ENCODE results near the gene PCGF2.

Gene PCGF2

DNA sequence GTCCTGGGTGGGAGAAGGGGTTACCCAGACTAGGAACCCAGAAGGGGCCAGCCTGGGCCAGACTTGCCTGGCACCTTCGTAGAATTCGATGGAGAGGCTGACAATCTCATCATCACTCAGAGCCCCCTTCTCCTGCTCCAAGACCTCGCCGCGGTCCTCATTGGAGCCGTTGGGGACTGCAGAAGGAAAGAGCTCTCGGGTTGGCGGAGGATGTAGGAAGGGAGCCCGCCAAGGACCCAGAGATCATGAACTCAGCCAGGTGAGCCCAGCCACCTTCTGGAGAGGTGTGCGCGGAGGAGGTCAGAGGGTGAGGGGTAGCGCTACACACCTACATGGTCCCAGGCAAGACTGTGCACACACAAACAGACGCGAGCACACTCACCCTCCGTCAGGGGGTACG, 9.4 kb downstream of the PCGF2 start:
- no peak for TF ChIP-seq POLR2A (IDR thresholded peaks at IDR 0.05; ENCODE audit: extremely low read depth, insufficient read length)
- no peak for DNase-seq (ENCODE audit: low read depth)
- no peak overlapping the region for H3K4me3 ChIP-seq (ENCODE audit: low read depth, low read length)

DNA sequence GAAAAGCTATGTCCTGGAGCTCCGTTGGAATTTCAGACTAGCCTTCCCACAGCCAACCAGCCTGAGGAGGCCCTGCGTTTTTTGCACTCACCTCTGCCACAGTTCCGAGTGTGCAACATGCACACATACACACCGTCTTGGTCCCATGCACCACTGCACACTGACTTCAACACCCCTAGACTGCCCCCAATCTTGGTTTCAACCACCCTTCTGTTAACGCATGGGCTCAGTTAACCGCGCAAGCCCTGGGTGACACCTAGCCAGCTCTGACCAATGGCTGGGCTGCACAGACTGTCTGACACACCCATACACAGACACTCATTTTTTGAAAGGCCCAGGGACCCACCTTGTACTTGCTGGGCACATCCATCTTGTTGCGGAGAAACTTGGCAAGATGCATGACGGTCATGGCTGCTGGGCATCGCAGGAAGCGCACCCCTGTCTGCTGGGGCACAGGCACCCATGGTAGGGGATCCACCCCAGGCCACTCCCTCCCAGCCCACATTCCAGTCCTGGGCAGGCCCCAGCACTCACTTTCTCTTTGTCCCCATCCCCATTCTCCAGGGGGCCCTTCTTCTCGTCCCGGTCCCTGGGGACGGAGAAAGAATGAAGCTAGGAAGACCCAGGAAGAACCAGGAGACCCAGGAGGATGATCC, 10.0 kb downstream of the PCGF2 start:
- DNase-seq (ENCODE audit: low read depth), result no peak
- no peak overlapping the region for H3K4me3 ChIP-seq (ENCODE audit: low read depth, low read length)

DNA sequence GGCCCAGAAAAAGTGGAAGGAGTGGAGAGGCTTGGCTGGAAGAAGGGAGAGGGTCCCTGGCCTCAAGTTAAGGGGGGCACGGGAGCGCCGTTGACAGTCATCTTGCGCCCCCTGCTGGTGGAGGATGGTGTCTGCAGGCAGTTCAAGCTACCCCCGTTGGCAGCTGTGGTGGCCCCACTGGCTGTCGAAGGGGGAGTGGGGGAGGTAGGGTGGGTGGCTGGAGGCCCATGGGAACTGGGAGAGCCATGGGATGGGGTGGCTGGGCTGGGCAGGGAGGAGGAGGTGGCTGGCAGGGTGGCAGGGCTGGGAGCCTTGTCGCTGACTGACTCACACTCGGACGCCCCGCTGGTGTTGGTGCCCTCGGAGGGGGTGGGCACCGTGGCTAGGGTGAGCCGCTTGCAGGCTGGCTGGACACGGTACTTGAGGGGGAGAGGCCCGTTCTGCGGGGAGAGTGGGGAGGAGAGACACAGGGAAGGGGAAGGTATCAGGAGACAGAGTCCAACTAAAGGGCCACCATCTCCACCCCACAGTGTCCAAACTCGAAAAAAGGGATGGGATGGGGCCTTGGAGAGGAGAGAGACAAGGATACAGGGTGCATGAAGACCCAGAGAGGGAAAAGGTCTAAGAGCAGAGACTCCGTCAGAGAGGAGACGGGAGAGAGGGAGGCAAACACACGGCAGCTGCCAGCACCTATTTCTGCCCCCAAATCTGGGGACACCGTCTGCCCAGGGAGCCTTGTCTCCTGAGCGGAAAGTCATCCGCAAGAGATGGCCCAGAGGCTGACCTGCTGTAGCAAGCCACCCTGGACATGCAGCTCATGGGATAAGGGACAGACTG, 12.8 kb downstream of the PCGF2 start:
- TF ChIP-seq, protein P1, sequence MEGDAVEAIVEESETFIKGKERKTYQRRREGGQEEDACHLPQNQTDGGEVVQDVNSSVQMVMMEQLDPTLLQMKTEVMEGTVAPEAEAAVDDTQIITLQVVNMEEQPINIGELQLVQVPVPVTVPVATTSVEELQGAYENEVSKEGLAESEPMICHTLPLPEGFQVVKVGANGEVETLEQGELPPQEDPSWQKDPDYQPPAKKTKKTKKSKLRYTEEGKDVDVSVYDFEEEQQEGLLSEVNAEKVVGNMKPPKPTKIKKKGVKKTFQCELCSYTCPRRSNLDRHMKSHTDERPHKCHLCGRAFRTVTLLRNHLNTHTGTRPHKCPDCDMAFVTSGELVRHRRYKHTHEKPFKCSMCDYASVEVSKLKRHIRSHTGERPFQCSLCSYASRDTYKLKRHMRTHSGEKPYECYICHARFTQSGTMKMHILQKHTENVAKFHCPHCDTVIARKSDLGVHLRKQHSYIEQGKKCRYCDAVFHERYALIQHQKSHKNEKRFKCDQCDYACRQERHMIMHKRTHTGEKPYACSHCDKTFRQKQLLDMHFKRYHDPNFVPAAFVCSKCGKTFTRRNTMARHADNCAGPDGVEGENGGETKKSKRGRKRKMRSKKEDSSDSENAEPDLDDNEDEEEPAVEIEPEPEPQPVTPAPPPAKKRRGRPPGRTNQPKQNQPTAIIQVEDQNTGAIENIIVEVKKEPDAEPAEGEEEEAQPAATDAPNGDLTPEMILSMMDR (IDR thresholded peaks at IDR 0.05; ENCODE audit: low read depth, low read length), result peak; percentile 93
- TF ChIP-seq POLR2A (IDR thresholded peaks at IDR 0.05; ENCODE audit: extremely low read depth, insufficient read length), result no peak
- 0 out of 2 replicates have a peak, but pooled peaks have one; percentile 8 for TF ChIP-seq MYC (IDR thresholded peaks at IDR 0.05; ENCODE audit: low read depth, low read length)
- TF ChIP-seq, protein P2, sequence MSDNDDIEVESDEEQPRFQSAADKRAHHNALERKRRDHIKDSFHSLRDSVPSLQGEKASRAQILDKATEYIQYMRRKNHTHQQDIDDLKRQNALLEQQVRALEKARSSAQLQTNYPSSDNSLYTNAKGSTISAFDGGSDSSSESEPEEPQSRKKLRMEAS (IDR thresholded peaks at IDR 0.05; ENCODE audit: low read depth, low read length), result no peak

More for the DNA sequence above, 10.0 kb downstream of the PCGF2 start:
- TF ChIP-seq MYC (IDR thresholded peaks at IDR 0.05; ENCODE audit: low read depth, low read length), result no peak

DNA sequence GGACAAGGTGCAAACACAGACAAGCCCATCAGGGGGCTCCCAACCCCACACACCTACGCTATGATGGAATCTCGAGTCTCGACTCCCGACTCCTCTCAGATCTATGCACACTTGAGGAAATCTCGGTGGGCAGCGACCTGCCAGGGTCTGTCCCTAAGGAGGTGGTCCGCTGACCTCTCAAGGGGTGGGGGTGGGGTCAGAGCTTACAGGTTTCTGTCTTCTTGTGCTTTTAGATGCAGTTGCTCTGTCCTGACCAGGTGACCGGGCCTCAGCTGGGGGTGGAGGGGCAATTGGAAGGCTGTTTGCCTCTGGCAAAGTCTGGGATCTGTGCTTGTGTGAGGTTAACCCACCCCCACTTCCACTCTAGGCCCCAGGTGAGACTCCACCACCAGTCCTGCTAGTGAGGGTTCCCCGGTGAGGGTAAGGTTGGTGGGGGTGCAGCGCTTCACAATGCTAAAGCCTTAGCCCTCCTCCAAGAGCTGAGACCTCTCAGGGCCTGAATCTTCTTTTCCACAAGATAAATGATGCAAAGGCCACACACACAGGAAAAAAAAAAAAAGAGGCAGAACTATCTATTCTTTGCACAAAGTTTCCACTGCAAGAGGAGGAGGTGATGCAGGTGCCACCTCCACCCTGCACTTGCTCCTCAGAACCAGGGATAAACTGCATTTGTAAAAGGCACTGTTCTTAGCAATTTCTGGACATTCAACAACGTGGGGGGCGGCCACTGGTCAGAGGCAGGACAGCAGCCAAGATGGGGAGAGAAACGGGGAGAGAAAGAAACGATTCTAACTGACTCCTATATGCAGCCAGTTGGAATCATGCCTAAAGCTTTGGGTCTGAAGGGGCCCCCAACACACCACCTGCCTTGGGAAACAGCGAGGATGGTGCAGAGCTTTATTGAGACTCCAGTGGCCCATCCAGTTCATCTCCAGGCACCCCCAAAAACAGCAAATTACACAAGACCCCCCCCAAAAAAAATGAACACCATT, 13.9 kb downstream of the PCGF2 start:
- TF ChIP-seq, protein P1 (IDR thresholded peaks at IDR 0.05; ENCODE audit: low read depth, low read length), result peak; percentile 25
- TF ChIP-seq POLR2A (IDR thresholded peaks at IDR 0.05; ENCODE audit: extremely low read depth, insufficient read length) (no peak), MYC (IDR thresholded peaks at IDR 0.05; ENCODE audit: low read depth, low read length) (no peak)
- DNase-seq (ENCODE audit: low read depth), result peak; percentile 51
- no peak overlapping the region for H3K4me3 ChIP-seq (ENCODE audit: low read depth, low read length)

More for the DNA sequence above, 12.8 kb downstream of the PCGF2 start:
- peak; percentile 65 for DNase-seq (ENCODE audit: low read depth)
- no peak overlapping the region for H3K4me3 ChIP-seq (ENCODE audit: low read depth, low read length)

DNA sequence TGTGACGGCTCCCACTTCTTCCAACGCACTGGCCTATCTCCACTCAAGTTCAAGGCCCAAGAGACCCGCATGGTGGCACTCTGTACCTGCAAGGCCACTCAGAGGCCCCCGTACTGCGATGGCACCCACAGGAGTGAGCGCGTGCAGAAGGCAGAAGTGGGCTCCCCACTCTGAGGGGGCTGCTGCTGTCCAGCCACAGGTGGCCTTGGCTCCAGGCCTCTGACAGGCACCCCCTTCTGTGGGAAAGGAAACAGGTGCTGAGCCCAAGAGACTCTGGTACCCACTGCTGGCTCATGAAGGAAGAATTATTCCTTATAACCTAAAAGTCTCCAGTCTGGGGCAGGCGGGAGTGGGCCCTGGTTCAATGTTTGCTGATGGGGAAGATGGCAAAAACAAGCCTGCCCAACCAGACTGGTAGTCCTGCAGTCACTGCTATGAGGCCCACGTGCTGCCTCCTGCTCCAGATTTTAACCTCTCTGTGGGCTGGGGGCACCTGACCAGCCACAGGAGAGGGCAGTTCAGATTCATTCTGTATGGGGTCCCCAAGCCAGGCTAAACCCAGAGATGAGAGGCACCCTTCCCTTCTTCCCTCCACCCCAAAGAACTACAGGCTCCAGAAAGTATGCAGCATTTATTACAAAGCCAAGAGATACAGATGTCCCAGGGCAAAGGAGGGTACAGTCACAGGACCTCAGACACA, 14.7 kb downstream of the PCGF2 start:
- TF ChIP-seq MYC (IDR thresholded peaks at IDR 0.05; ENCODE audit: low read depth, low read length) (no peak), POLR2A (IDR thresholded peaks at IDR 0.05; ENCODE audit: extremely low read depth, insufficient read length) (no peak)
- TF ChIP-seq, protein P2 (IDR thresholded peaks at IDR 0.05; ENCODE audit: low read depth, low read length), result no peak
- TF ChIP-seq, protein P1 (IDR thresholded peaks at IDR 0.05; ENCODE audit: low read depth, low read length), result no peak
- H3K4me3 ChIP-seq (ENCODE audit: low read depth, low read length), result no peak overlapping the region
- no peak for DNase-seq (ENCODE audit: low read depth)

DNA sequence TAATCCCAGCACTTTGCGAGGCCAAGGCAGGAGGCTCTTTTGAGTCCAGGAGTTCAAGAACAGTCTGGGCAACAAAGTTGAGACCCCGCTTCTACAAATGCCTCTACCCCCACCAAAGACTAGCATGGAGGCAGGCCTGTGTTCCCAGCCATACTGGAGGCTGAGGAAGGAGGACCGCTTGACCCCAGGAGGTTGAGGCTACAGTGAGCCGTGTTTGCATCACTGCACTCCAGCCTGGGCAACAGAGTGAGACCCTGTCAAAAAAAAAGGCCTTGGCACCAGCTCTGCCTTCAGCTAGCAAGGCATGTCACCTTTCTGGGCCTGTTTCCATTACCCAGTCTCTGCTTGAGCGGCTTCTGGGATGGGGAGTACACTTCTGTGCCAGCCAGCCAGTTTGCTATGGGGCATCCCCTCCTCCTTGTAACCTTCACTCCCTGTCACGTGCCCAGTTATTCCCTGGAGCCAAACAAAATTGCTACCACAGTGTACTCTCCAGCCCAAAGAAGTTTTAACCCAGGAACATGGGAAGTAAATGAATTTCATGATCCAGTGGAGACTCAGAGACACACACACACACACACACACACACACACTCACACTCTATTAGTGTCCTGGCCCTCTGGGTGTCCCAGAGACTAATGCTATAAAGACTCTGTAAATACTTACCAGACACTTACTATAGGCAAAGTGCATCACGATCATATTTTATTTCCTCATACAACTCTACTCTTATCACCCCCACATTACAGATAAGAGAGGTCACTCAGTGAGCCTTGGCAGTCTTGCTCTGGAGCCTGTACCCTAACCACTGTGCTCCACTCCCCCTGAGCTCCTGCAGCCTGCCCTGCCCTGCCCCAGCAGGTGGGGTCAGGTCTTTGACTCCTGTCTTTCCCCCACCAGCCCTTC, 15.5 kb downstream of the PCGF2 start:
- no peak overlapping the region for H3K4me3 ChIP-seq (ENCODE audit: low read depth, low read length)
- TF ChIP-seq POLR2A (IDR thresholded peaks at IDR 0.05; ENCODE audit: extremely low read depth, insufficient read length) (no peak), MYC (IDR thresholded peaks at IDR 0.05; ENCODE audit: low read depth, low read length) (no peak)
- TF ChIP-seq, protein P2 (IDR thresholded peaks at IDR 0.05; ENCODE audit: low read depth, low read length), result no peak
- TF ChIP-seq, protein P1 (IDR thresholded peaks at IDR 0.05; ENCODE audit: low read depth, low read length), result no peak
- no peak for DNase-seq (ENCODE audit: low read depth)
